Liver (tissue), 9 donors: Measurements from ENCODE around the gene PTPN14. TPM values are rescaled to one million over a fixed set of nuclear protein-coding genes. Genes with fewer than 3 reads are reported as not detected.

ENCODE experiments used
- DNase-seq: peaks from one replicate; pipeline ENCODE4 v3.0.0-alpha.2; 2017; ENCODE audit warnings: low spot score
- H3K27ac ChIP-seq, 2 donors: one replicate each; pipeline ENCODE4 v1.7.0; 2013; ENCODE audit warnings: inconsistent platforms in 2 of 2, low read length in 2 of 2, control low read depth in 1 of 2, low read depth in 1 of 2, mild to moderate bottlenecking in 1 of 2
- H3K27me3 ChIP-seq, 4 donors: one replicate each; pipeline versions ENCODE4 v1.6.1 to v1.7.0; 2013; ENCODE audit warnings: low read length in 3 of 4, inconsistent platforms in 1 of 4, mild to moderate bottlenecking in 1 of 4, moderate library complexity in 1 of 4; ENCODE audit not compliant: control insufficient read depth in 4 of 4, insufficient read depth in 4 of 4
- H3K36me3 ChIP-seq, 4 donors: one replicate each; pipeline versions ENCODE4 v1.6.1 to v1.7.0; 2013; ENCODE audit warnings: low read length in 3 of 4, mild to moderate bottlenecking in 3 of 4, low read depth in 1 of 4, moderate library complexity in 1 of 4; ENCODE audit not compliant: control insufficient read depth in 4 of 4, insufficient read depth in 3 of 4
- H3K4me1 ChIP-seq, 4 donors: one replicate each; pipeline versions ENCODE4 v1.6.1 to v1.7.0; 2013; ENCODE audit warnings: low read length in 3 of 4, mild to moderate bottlenecking in 3 of 4, moderate library complexity in 1 of 4; ENCODE audit not compliant: control insufficient read depth in 4 of 4, insufficient read depth in 4 of 4
- H3K4me3 ChIP-seq, 3 donors: one replicate each; pipeline versions ENCODE4 v1.6.1 to v1.7.0; 2013; ENCODE audit warnings: low read length in 3 of 3, control low read depth in 1 of 3, low read depth in 1 of 3, mild to moderate bottlenecking in 1 of 3
- H3K9ac ChIP-seq, 2 donors: one replicate each; pipeline ENCODE4 v1.7.0; 2013; ENCODE audit warnings: low read length in 2 of 2, mild to moderate bottlenecking in 2 of 2, moderate library complexity in 2 of 2, control low read depth in 1 of 2, low read depth in 1 of 2
- H3K9me3 ChIP-seq, 4 donors: one replicate each; pipeline versions ENCODE4 v1.6.1 to v1.7.0; 2013; ENCODE audit warnings: low read length in 3 of 4; ENCODE audit not compliant: control insufficient read depth in 4 of 4
- FOXA1 ChIP-seq: IDR thresholded peaks from 2 replicates; pipeline ENCODE4 v1.6.1; 2016; ENCODE audit warnings: antibody characterized with exemption
- FOXA2 ChIP-seq: IDR thresholded peaks from 2 replicates; pipeline ENCODE4 v1.6.1; 2016; ENCODE audit warnings: antibody characterized with exemption
- GABPA ChIP-seq, 2 donors: IDR thresholded peaks in 1 of 2; conservative IDR thresholded peaks in 1 of 2; 2 replicates each; pipeline ENCODE4 v1.6.1; 2016; ENCODE audit warnings: antibody characterized with exemption in 2 of 2, mild to moderate bottlenecking in 1 of 2, moderate library complexity in 1 of 2
- HNF4A ChIP-seq, 2 donors: conservative IDR thresholded peaks; 2 replicates each; pipeline ENCODE4 v1.6.1; 2016; ENCODE audit warnings: antibody characterized with exemption in 2 of 2, mild to moderate bottlenecking in 2 of 2
- HNF4G ChIP-seq: IDR thresholded peaks from 2 replicates; pipeline ENCODE4 v1.6.1; 2016; ENCODE audit warnings: antibody characterized with exemption
- JUND ChIP-seq, 2 donors: IDR thresholded peaks; 2 replicates each; pipeline ENCODE4 v1.6.1; 2016; ENCODE audit warnings: antibody characterized with exemption in 2 of 2
- NR2F2 ChIP-seq: IDR thresholded peaks from 2 replicates; pipeline ENCODE4 v1.6.1; 2016; ENCODE audit warnings: antibody characterized with exemption
- RAD21 ChIP-seq, 2 donors: IDR thresholded peaks; 2 replicates each; pipeline ENCODE4 v1.6.1; 2016; ENCODE audit warnings: antibody characterized with exemption in 2 of 2, mild to moderate bottlenecking in 2 of 2
- SP1 ChIP-seq: IDR thresholded peaks from 2 replicates; pipeline ENCODE4 v1.6.1; 2018; ENCODE audit warnings: antibody characterized with exemption, mild to moderate bottlenecking
- TAF1 ChIP-seq: conservative IDR thresholded peaks from 2 replicates; pipeline ENCODE4 v1.6.1; 2016; ENCODE audit warnings: antibody characterized with exemption, mild to moderate bottlenecking
- WGBS: extraction: QIAGEN DNeasy Blood & Tissue Kit; methylation state at CpG from one replicate; pipeline ENCODE4 v1.1.7; 2013; 5-methylcytosine and 5-hydroxymethylcytosine counted together
- polyA plus RNA-seq, 2 donors: library from polyadenylated mRNA; stranded (reverse) in 1 of 2; unstranded in 1 of 2; fragments of 200-250 nt in 1 of 2; fragments of >200 nt in 1 of 2; fragmentation: Nextera tagmentation in 1 of 2; extraction: Ambion mirVana in 1 of 2; gene quantifications; one replicate each; pipeline versions ENCODE4 v1.2.1 to v1.2.3, GENCODE V29; 2013 to 2015
- total RNA-seq, 2 donors: library from RNA; depleted of rRNA; stranded (reverse); fragments of >200 nt; gene quantifications; one replicate each; pipeline ENCODE4 v1.2.3, GENCODE V29; 2014
- TF ChIP-seq, protein P1 (sequence below): IDR thresholded peaks from 2 replicates; pipeline ENCODE4 v1.6.1; 2016; ENCODE audit warnings: antibody characterized with exemption
- TF ChIP-seq, protein P2 (sequence below): IDR thresholded peaks from 2 replicates; pipeline ENCODE4 v1.6.1; 2016; ENCODE audit warnings: antibody characterized with exemption
- TF ChIP-seq, protein P3 (sequence below): fragments of 150-350 bp; IDR thresholded peaks from 2 replicates; pipeline ENCODE4 v1.5.1; 2017; ENCODE audit warnings: improper control_type of control experiment, low read depth, low read length; ENCODE audit not compliant: missing input control
- TF ChIP-seq, protein P4 (sequence below): IDR thresholded peaks from 2 replicates; pipeline ENCODE4 v1.6.1; 2016; ENCODE audit warnings: antibody characterized with exemption, mild to moderate bottlenecking
- TF ChIP-seq, protein P5 (sequence below): IDR thresholded peaks from 2 replicates; pipeline ENCODE4 v1.6.1; 2016; ENCODE audit warnings: antibody characterized with exemption
- donor health status: healthy.
- donor health status: healthy.
- donor health status: healthy.
- donor health status: healthy.
- donor health status: healthy.

PTPN14 gene
- total and polyA plus RNA-seq, 4 donors, result 0.54 to 3.2 (median 1.5) TPM

DNA sequence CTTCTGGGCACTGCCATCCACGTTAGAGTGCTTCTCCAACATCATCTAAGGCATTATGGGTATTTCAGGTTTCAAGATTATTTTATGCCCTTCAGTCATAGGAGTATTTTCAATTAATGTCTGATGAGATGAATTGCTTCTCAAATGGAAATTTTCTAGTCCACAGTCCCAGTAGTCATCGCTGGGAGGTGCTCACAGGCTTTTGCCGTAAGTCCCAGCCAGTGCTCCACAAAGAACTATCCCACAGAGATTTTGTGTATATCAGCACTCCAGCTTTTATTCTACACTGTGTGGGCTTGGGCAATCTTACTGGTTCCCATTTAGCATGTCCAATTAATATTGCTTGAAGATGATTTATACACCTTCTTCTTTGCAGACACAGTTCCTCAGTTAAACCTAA, 209.5 kb downstream of the PTPN14 start:
- Histone ChIP-seq H3K4me1 (no peaks in the 10 kb centered on the region), H3K4me3 (no peak overlapping the region), H3K36me3 (peaks cover 0 to 7% (median 0%) of the 10 kb centered on the region in 4 donors), H3K9ac (no peak overlapping the region), H3K27me3 (no peaks in the 10 kb centered on the region), H3K27ac (no peak overlapping the region), H3K9me3 (no peaks in the 10 kb centered on the region)
- TF ChIP-seq, protein P1, sequence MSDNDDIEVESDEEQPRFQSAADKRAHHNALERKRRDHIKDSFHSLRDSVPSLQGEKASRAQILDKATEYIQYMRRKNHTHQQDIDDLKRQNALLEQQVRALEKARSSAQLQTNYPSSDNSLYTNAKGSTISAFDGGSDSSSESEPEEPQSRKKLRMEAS, result no peak
- TF ChIP-seq RAD21 (IDR thresholded peaks at IDR 0.05), result no peak
- no peak for TF ChIP-seq TAF1
- no peak for TF ChIP-seq FOXA1
- TF ChIP-seq, protein P2, sequence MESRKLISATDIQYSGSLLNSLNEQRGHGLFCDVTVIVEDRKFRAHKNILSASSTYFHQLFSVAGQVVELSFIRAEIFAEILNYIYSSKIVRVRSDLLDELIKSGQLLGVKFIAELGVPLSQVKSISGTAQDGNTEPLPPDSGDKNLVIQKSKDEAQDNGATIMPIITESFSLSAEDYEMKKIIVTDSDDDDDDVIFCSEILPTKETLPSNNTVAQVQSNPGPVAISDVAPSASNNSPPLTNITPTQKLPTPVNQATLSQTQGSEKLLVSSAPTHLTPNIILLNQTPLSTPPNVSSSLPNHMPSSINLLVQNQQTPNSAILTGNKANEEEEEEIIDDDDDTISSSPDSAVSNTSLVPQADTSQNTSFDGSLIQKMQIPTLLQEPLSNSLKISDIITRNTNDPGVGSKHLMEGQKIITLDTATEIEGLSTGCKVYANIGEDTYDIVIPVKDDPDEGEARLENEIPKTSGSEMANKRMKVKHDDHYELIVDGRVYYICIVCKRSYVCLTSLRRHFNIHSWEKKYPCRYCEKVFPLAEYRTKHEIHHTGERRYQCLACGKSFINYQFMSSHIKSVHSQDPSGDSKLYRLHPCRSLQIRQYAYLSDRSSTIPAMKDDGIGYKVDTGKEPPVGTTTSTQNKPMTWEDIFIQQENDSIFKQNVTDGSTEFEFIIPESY, result no peak
- TF ChIP-seq, protein P3, sequence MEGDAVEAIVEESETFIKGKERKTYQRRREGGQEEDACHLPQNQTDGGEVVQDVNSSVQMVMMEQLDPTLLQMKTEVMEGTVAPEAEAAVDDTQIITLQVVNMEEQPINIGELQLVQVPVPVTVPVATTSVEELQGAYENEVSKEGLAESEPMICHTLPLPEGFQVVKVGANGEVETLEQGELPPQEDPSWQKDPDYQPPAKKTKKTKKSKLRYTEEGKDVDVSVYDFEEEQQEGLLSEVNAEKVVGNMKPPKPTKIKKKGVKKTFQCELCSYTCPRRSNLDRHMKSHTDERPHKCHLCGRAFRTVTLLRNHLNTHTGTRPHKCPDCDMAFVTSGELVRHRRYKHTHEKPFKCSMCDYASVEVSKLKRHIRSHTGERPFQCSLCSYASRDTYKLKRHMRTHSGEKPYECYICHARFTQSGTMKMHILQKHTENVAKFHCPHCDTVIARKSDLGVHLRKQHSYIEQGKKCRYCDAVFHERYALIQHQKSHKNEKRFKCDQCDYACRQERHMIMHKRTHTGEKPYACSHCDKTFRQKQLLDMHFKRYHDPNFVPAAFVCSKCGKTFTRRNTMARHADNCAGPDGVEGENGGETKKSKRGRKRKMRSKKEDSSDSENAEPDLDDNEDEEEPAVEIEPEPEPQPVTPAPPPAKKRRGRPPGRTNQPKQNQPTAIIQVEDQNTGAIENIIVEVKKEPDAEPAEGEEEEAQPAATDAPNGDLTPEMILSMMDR, result no peak
- TF ChIP-seq HNF4G, result no peak
- no peak for TF ChIP-seq GABPA (IDR thresholded peaks at IDR 0.05 in 1 of 2, conservative IDR thresholded peaks at IDR 0.05 in 1 of 2)
- no peak for TF ChIP-seq NR2F2
- no peak for TF ChIP-seq HNF4A (conservative IDR thresholded peaks at IDR 0.05)
- no peak for TF ChIP-seq FOXA2
- TF ChIP-seq, protein P4, sequence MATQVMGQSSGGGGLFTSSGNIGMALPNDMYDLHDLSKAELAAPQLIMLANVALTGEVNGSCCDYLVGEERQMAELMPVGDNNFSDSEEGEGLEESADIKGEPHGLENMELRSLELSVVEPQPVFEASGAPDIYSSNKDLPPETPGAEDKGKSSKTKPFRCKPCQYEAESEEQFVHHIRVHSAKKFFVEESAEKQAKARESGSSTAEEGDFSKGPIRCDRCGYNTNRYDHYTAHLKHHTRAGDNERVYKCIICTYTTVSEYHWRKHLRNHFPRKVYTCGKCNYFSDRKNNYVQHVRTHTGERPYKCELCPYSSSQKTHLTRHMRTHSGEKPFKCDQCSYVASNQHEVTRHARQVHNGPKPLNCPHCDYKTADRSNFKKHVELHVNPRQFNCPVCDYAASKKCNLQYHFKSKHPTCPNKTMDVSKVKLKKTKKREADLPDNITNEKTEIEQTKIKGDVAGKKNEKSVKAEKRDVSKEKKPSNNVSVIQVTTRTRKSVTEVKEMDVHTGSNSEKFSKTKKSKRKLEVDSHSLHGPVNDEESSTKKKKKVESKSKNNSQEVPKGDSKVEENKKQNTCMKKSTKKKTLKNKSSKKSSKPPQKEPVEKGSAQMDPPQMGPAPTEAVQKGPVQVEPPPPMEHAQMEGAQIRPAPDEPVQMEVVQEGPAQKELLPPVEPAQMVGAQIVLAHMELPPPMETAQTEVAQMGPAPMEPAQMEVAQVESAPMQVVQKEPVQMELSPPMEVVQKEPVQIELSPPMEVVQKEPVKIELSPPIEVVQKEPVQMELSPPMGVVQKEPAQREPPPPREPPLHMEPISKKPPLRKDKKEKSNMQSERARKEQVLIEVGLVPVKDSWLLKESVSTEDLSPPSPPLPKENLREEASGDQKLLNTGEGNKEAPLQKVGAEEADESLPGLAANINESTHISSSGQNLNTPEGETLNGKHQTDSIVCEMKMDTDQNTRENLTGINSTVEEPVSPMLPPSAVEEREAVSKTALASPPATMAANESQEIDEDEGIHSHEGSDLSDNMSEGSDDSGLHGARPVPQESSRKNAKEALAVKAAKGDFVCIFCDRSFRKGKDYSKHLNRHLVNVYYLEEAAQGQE, result no peak
- TF ChIP-seq, protein P5, sequence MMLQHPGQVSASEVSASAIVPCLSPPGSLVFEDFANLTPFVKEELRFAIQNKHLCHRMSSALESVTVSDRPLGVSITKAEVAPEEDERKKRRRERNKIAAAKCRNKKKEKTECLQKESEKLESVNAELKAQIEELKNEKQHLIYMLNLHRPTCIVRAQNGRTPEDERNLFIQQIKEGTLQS, result no peak
- TF ChIP-seq SP1, result no peak
- 89% methylated on average over 3 of the region's 3 CpGs for WGBS
- no peak for DNase-seq

DNA sequence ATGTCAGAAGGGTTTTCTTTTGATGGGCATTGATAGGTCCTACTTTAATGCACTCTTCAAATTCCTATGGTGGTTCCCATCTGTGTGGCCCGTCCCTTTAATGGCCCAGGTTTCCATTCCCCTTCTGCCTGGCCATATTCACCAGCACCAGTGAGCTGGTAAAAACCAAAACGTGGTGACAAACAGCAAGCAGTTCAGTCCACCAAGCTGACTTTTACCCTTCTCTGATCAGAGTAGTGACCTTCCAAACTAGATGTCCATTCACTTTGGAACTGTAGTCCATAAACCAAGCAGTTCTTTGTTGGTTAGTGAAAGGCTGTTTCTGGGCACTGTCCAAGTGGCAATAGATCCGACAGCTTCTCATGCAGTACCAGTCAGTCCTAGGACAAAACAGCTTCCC, 209.9 kb downstream of the PTPN14 start:
- TF ChIP-seq JUND (IDR thresholded peaks at IDR 0.05) (no peak), SP1 (no peak), HNF4A (conservative IDR thresholded peaks at IDR 0.05) (no peak), FOXA2 (no peak)
- TF ChIP-seq, protein P2, result no peak

More for the DNA sequence above, 209.9 kb downstream of the PTPN14 start:
- peaks cover 0 to 7% (median 1%) of the 10 kb centered on the region in 4 donors for H3K36me3 ChIP-seq
- DNase-seq, result no peak
- WGBS, result 85% methylated on average over 3 of the region's 3 CpGs
- H3K9me3 ChIP-seq, result no peaks in the 10 kb centered on the region
- H3K4me3 ChIP-seq, result no peak overlapping the region
- H3K4me1 ChIP-seq, result no peaks in the 10 kb centered on the region
- no peaks in the 10 kb centered on the region for H3K27me3 ChIP-seq
- H3K27ac ChIP-seq, result no peak overlapping the region
- H3K9ac ChIP-seq, result no peak overlapping the region
